ENCODE measurements around the gene RPS24. TPM values are rescaled to one million over a fixed set of nuclear protein-coding genes. Genes with fewer than 3 reads are reported as not detected.
"Not testable (repeated sequence)": the region's sequence is repeated elsewhere in the genome, so short reads cannot be mapped to it uniquely, and the experiment has no call there.

RPS24 gene
- total RNA-seq, 6 experiments from 2014 or later = 1,111 to 1,416 (median 1,288) TPM

DNA sequence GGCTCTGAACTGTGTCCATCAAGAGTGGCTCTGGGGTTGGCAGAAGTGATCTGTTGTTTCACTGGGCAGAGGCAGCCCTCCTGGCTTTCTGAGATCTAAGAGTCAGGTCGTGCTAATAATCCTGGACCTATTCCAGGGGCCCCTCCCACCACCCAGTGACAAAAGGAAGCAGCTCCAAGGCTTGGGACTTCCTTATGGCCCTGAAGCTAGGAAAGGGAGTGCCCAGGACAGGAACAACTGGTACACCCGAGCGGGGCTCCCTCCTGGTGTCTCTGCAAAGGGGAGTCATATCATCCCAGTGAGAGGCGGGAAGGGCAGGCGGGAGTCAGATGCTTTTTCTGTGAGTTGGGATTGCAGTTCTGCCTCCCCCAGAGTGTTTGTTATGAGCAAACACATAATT, 32.3 kb downstream of the RPS24 start:
- peaks cover 4% of the 10 kb centered on the region for H3K27me3 Mint-ChIP-seq (ENCODE audit: insufficient read depth)
- no peak overlapping the region for H3K27ac Mint-ChIP-seq
- H3K36me3 Mint-ChIP-seq (ENCODE audit: low read depth) = no peaks in the 10 kb centered on the region
- H3K4me3 Mint-ChIP-seq = no peak overlapping the region
- H3K9me3 Mint-ChIP-seq = no peaks in the 10 kb centered on the region
- DNase-seq = no peak
- no peaks in the 10 kb centered on the region for H3K4me1 Mint-ChIP-seq (ENCODE audit: low read depth)
- TF ChIP-seq, protein P1, sequence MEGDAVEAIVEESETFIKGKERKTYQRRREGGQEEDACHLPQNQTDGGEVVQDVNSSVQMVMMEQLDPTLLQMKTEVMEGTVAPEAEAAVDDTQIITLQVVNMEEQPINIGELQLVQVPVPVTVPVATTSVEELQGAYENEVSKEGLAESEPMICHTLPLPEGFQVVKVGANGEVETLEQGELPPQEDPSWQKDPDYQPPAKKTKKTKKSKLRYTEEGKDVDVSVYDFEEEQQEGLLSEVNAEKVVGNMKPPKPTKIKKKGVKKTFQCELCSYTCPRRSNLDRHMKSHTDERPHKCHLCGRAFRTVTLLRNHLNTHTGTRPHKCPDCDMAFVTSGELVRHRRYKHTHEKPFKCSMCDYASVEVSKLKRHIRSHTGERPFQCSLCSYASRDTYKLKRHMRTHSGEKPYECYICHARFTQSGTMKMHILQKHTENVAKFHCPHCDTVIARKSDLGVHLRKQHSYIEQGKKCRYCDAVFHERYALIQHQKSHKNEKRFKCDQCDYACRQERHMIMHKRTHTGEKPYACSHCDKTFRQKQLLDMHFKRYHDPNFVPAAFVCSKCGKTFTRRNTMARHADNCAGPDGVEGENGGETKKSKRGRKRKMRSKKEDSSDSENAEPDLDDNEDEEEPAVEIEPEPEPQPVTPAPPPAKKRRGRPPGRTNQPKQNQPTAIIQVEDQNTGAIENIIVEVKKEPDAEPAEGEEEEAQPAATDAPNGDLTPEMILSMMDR (IDR thresholded peaks at IDR 0.05) = no peak

DNA sequence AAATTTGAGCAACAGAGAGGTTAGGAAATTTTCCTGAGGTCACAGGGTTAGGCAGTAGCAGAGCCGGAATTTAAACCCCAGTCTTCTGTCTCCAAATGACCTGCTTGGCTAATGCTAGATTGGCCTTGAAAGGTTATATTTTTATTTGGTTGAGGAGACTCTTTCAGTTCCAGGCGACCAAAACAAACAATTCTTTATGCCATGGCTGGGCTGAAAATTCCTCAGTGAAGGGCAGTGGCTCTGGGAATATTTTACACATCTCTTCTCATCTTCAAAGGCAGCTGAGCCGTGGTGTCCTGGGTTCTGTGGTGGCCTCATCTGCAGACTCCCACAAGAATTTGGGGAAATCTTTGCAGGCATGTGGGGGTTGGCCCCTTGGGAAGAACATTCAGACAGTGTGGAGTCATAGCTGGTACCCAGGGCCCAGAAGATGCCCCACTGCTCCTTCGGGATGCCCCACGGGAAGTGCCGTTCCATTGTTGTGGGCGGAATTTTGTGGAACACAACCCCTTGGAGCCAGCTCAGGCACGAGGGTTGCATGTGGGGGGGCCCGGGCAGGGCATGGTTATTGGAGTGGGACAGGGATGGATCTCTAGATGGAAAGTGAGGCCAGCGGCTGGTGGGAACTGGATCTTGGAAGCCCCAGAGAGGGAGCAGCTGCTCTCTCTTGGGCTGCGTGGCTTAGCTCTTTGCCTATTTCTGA, 33.2 kb downstream of the RPS24 start:
- no peak for DNase-seq
- Mint-ChIP-seq H3K36me3 (ENCODE audit: low read depth) (no peaks in the 10 kb centered on the region), H3K4me1 (ENCODE audit: low read depth) (no peaks in the 10 kb centered on the region), H3K27me3 (ENCODE audit: insufficient read depth) (peaks cover 4% of the 10 kb centered on the region), H3K9me3 (no peaks in the 10 kb centered on the region), H3K4me3 (no peak overlapping the region), H3K27ac (no peak overlapping the region)
- TF ChIP-seq, protein P1 (IDR thresholded peaks at IDR 0.05) = no peak

DNA sequence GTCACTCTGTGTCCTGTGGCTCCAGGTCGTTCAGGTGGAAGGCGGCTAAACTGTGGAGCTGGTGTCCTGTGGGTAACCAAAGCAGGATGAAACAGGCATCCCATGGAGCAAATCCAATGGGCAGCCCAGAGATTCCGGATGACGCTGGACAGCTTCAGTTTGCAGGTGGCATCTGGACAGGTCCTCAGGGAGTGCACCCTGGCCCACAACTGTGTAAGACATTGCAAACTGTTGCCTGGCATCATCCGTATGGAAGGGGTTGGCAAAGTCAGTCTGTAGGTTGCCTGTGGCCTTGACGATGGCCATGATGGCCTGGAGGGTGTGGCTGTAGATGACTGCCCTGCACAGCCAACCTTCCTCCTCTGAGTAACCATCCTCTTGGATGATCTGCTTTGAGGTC, 35.5 kb downstream of the RPS24 start:
- no peak overlapping the region for H3K4me3 Mint-ChIP-seq
- TF ChIP-seq, protein P1 (IDR thresholded peaks at IDR 0.05) = no peak
- H3K36me3 Mint-ChIP-seq (ENCODE audit: low read depth) = no peaks in the 10 kb centered on the region
- peaks cover 12% of the 10 kb centered on the region for H3K27me3 Mint-ChIP-seq (ENCODE audit: insufficient read depth)
- no peak overlapping the region for H3K27ac Mint-ChIP-seq
- no peaks in the 10 kb centered on the region for H3K4me1 Mint-ChIP-seq (ENCODE audit: low read depth)
- DNase-seq = no peak
- peaks cover 1% of the 10 kb centered on the region for H3K9me3 Mint-ChIP-seq

DNA sequence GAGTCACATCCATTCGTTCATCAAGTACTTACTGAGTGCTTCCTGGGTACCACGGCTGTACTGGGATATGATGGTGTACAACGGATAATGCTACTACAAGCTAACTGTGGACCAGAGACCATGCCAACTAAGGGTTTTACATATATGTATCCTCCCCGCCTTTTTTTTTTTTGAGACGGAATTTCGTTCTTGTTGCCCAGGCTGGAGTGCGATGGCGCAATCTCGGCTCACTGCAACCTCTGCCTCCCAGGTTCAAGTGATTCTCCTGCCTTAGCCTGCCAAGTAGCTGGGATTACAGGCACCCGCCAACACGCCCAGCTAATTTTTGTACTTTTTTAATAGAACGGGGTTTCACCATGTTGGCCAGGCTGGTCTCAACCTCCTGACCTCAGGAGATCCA, 36.4 kb downstream of the RPS24 start:
- not testable (repeated sequence) for H3K9me3 Mint-ChIP-seq; H3K4me1 Mint-ChIP-seq (ENCODE audit: low read depth); DNase-seq; H3K4me3 Mint-ChIP-seq; H3K36me3 Mint-ChIP-seq (ENCODE audit: low read depth); H3K27ac Mint-ChIP-seq
- H3K27me3 Mint-ChIP-seq (ENCODE audit: insufficient read depth) = peaks cover 12% of the 10 kb centered on the region

DNA sequence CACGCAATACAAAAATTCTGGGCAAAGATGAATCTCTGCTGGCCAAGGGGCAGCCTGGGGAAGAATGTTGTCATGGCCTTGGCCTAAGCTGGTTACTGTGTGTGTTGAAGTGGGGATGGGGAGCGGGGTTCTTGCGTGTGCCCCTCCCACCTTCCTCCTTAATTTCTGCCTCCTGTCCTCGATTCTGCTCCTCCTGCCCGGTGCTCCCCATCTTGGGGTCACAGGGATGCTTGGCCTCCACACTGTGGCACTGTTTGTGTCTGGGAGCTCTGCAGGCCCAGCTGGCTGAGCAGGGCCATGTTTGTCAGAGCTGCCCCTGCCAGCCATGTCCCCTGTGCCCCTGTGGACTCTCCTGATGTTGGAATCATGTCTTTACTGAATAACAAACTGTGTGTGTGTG, 37.1 kb downstream of the RPS24 start:
- no peak for DNase-seq
- no peak overlapping the region for H3K4me3 Mint-ChIP-seq
- H3K27me3 Mint-ChIP-seq (ENCODE audit: insufficient read depth) = peaks cover 12% of the 10 kb centered on the region
- H3K4me1 Mint-ChIP-seq (ENCODE audit: low read depth) = no peaks in the 10 kb centered on the region
- peaks cover 4% of the 10 kb centered on the region for H3K9me3 Mint-ChIP-seq
- H3K27ac Mint-ChIP-seq = no peak overlapping the region
- H3K36me3 Mint-ChIP-seq (ENCODE audit: low read depth) = no peaks in the 10 kb centered on the region
- TF ChIP-seq, protein P1 (IDR thresholded peaks at IDR 0.05) = no peak

DNA sequence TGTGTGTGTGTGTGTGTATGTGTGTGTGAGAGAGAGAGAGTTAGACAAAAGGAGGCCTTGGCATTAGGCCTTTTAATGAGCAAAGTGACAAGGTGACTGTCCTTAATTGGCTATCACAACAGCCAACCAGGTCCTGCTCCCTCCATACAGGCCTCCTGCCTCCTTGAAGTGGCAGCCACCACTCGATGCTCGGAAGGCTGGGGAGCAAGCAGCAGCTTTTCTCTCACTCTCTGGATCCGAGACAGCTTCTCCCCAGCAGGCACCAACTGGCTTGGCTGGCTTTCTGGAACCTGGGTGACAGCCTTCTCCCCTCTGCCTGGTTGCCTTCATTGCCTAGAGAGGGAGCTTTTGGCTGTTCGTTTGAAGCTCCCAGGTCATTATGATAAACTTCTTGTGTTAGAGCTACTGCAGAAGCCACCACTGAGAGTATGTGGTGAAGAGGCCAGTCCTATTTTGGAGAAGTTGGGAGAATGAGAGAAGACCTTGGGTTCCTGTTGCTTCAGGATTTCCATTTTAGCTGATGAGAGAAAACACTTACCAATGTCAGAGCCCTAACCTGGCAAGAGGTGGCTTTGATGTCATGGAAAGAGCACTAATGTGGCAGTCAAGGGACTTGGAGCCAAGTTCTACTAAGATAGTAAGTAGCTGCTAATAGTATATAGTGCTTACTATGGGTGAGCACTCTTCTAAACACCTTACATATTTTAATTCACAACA, 37.6 kb downstream of the RPS24 start:
- Mint-ChIP-seq H3K27ac (no peak overlapping the region), H3K27me3 (ENCODE audit: insufficient read depth) (peaks cover 12% of the 10 kb centered on the region), H3K9me3 (peaks cover 4% of the 10 kb centered on the region), H3K4me3 (no peak overlapping the region), H3K36me3 (ENCODE audit: low read depth) (no peaks in the 10 kb centered on the region), H3K4me1 (ENCODE audit: low read depth) (no peaks in the 10 kb centered on the region)
- TF ChIP-seq, protein P1 (IDR thresholded peaks at IDR 0.05) = no peak
- no peak for DNase-seq

All from HFFc6 (cell line).